ENCODE results near the gene HIVEP1. TPM values are rescaled to one million over a fixed set of nuclear protein-coding genes. Genes with fewer than 3 reads are reported as not detected.

HIVEP1 gene
- polyA plus RNA-seq, 3 donors = 1.7 to 8.7 (median 2.7) TPM

DNA sequence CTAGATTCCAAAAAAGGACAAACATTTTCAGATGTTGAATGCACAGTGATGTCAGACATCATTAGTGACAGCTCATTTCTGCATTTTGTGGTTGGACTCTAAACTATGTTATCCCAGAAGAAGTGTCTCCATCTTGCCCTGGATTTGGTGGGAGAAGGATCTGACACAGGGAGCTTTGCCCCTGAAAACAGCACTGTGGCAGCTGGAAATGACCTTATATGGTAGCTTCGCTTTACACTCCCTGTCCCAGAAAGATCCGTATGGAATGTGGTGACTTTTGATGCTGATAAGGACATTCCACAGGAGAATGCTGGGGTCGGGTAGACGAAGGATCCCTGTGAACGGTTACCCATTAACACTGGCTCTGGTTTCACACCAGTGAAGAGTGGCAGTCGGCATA lies 190.9 kb downstream of the HIVEP1 start:
- H3K4me3 Mint-ChIP-seq = no peak overlapping the region
- H3K9ac ChIP-seq (ENCODE audit: insufficient read depth, low read length, poor library complexity, severe bottlenecking) = no peak overlapping the region
- peaks cover 0 to 2% of the 10 kb centered on the region in 2 donors for H3K27me3 ChIP-seq (ENCODE audit: control insufficient read depth in 2 of 2, insufficient read depth in 2 of 2, low read length in 2 of 2)
- H4K20me1 ChIP-seq (ENCODE audit: insufficient read depth, low read length) = no peaks in the 10 kb centered on the region
- 100% methylated on average over 6 of the region's 6 CpGs for WGBS (ENCODE audit: insufficient coverage)
- H3K4me3 ChIP-seq (replicated peaks in 1 of 3; ENCODE audit: low read depth in 2 of 3, low read length in 3 of 3) = no peak overlapping the region
- H3K27ac ChIP-seq (ENCODE audit: low read depth in 1 of 2, low read length in 2 of 2) = no peak overlapping the region
- H3K4me1 Mint-ChIP-seq = peaks cover 11% of the 10 kb centered on the region
- no peaks in the 10 kb centered on the region for H3K79me2 ChIP-seq (ENCODE audit: insufficient read depth, low read length)
- H3K27ac Mint-ChIP-seq = no peak overlapping the region
- H3K9me3 ChIP-seq (replicated peaks in 1 of 2; ENCODE audit: control insufficient read depth in 1 of 2, insufficient read depth in 1 of 2, low read length in 2 of 2) = no peaks in the 10 kb centered on the region
- H3K36me3 ChIP-seq (replicated peaks in 1 of 2; ENCODE audit: control insufficient read depth in 1 of 2, insufficient read depth in 2 of 2, low read length in 2 of 2) = no peaks in the 10 kb centered on the region
- TF ChIP-seq, protein P1, sequence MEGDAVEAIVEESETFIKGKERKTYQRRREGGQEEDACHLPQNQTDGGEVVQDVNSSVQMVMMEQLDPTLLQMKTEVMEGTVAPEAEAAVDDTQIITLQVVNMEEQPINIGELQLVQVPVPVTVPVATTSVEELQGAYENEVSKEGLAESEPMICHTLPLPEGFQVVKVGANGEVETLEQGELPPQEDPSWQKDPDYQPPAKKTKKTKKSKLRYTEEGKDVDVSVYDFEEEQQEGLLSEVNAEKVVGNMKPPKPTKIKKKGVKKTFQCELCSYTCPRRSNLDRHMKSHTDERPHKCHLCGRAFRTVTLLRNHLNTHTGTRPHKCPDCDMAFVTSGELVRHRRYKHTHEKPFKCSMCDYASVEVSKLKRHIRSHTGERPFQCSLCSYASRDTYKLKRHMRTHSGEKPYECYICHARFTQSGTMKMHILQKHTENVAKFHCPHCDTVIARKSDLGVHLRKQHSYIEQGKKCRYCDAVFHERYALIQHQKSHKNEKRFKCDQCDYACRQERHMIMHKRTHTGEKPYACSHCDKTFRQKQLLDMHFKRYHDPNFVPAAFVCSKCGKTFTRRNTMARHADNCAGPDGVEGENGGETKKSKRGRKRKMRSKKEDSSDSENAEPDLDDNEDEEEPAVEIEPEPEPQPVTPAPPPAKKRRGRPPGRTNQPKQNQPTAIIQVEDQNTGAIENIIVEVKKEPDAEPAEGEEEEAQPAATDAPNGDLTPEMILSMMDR (IDR thresholded peaks at IDR 0.05) = no peak
- peaks cover 0 to 2% (median 0%) of the 10 kb centered on the region in 7 donors for H3K9me3 Mint-ChIP-seq
- intact Hi-C loops (cut with micrococcal nuclease) = loop anchor here in 1 of 2 donors (10.0 kb wide), 2 partner anchors 148 to 152 kb away; no protein-coding TSS in a partner anchor
- peaks cover 2 to 4% of the 10 kb centered on the region in 2 donors for H3K4me1 ChIP-seq (ENCODE audit: control insufficient read depth in 1 of 2, insufficient read depth in 2 of 2, low read length in 2 of 2)
- peaks cover 6 to 9% (median 7%) of the 10 kb centered on the region in 3 donors for H3K27me3 Mint-ChIP-seq (ENCODE audit: low read depth in 3 of 3)
- H3K36me3 Mint-ChIP-seq = no peaks in the 10 kb centered on the region
- H2AFZ ChIP-seq (ENCODE audit: insufficient read depth, low read depth, low read length, poor library complexity, severe bottlenecking) = no peak overlapping the region
- no peak overlapping the region for H3K4me2 ChIP-seq (replicated peaks; ENCODE audit: extremely low read depth, low read length, poor library complexity, severe bottlenecking)
- DNase-seq = no peak

DNA sequence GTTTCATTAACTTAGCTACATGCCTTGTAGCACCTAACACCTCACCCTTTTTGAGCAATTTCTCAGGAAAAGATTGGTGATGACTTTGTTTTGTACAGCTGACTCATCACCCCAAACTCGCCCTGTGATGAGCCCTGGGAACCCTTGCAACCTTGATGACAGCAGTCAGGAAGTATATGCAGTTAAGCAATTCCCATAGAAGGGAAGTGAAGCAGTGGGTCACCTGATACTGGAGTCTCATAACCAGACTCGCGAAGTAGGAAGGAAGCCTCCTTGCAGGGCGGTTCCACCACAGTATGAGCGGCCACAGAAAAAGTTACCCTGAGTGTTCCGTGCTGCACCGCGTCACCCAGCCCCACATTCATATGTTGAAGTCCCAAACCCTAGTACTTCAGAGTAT lies 196.1 kb downstream of the HIVEP1 start:
- H3K36me3 Mint-ChIP-seq = no peaks in the 10 kb centered on the region
- H3K4me3 ChIP-seq (replicated peaks in 1 of 3; ENCODE audit: low read depth in 2 of 3, low read length in 3 of 3) = no peak overlapping the region

More for the DNA sequence above, 196.1 kb downstream of the HIVEP1 start:
- H3K27ac ChIP-seq (ENCODE audit: low read depth in 1 of 2, low read length in 2 of 2) = peak overlapping the region; percentile 49 to 79
- peaks cover 13 to 14% of the 10 kb centered on the region in 2 donors for H3K4me1 ChIP-seq (ENCODE audit: control insufficient read depth in 1 of 2, insufficient read depth in 2 of 2, low read length in 2 of 2)
- peak overlapping the region; percentile 16 for H3K4me2 ChIP-seq (replicated peaks; ENCODE audit: extremely low read depth, low read length, poor library complexity, severe bottlenecking)
- H3K36me3 ChIP-seq (replicated peaks in 1 of 2; ENCODE audit: control insufficient read depth in 1 of 2, insufficient read depth in 2 of 2, low read length in 2 of 2) = no peaks in the 10 kb centered on the region
- H3K79me2 ChIP-seq (ENCODE audit: insufficient read depth, low read length) = no peaks in the 10 kb centered on the region
- H3K9ac ChIP-seq (ENCODE audit: insufficient read depth, low read length, poor library complexity, severe bottlenecking) = no peak overlapping the region
- H3K9me3 Mint-ChIP-seq = peaks cover 0 to 3% (median 2%) of the 10 kb centered on the region in 7 donors
- H2AFZ ChIP-seq (ENCODE audit: insufficient read depth, low read depth, low read length, poor library complexity, severe bottlenecking) = no peak overlapping the region
- H3K4me1 Mint-ChIP-seq = peaks cover 16% of the 10 kb centered on the region
- H3K27me3 ChIP-seq (ENCODE audit: control insufficient read depth in 2 of 2, insufficient read depth in 2 of 2, low read length in 2 of 2) = peaks cover 0 to 2% of the 10 kb centered on the region in 2 donors
- intact Hi-C loops (cut with micrococcal nuclease) = loop anchor here in 1 of 2 donors (5.0 to 10.0 kb wide), 3 partner anchors 59 to 153 kb away; no protein-coding TSS in a partner anchor
- H3K9me3 ChIP-seq (replicated peaks in 1 of 2; ENCODE audit: control insufficient read depth in 1 of 2, insufficient read depth in 1 of 2, low read length in 2 of 2) = no peaks in the 10 kb centered on the region
- H3K27me3 Mint-ChIP-seq (ENCODE audit: low read depth in 3 of 3) = peaks cover 4 to 8% (median 8%) of the 10 kb centered on the region in 3 donors
- H3K4me3 Mint-ChIP-seq = peak overlapping the region in 1 of 2 donors; percentile 81
- peak overlapping the region; percentile 92 to 98 (median 94) for H3K27ac Mint-ChIP-seq
- TF ChIP-seq, protein P1 (IDR thresholded peaks at IDR 0.05) = no peak
- WGBS (ENCODE audit: insufficient coverage) = no CpG with 5 or more reads among the region's 8 CpGs
- H4K20me1 ChIP-seq (ENCODE audit: insufficient read depth, low read length) = no peaks in the 10 kb centered on the region
- DNase-seq = peak; percentile 95 to 100 (median 99)
